MM.1S (cell line): ENCODE results near the gene KHNYN.

Experiments
- DNase-seq: peaks from one replicate; pipeline ENCODE4 v3.0.0-alpha.2; 2015
- H2AFZ ChIP-seq: fragments of 300-600 bp; sonication (generic); 2 replicates; pipeline ENCODE4 v1.6.0; 2016; ENCODE audit warnings: antibody characterized with exemption, low read length
- H3F3A ChIP-seq: fragments of 300-600 bp; sonication (generic); 2 replicates; pipeline ENCODE4 v1.6.1; 2016; ENCODE audit warnings: mild to moderate bottlenecking, antibody characterized with exemption, low read length, moderate library complexity, mixed read lengths; ENCODE audit not compliant: insufficient read depth
- H3K27ac ChIP-seq: fragments of 300-600 bp; sonication (generic); 2 replicates; pipeline ENCODE4 v1.5.1; 2016; ENCODE audit warnings: mild to moderate bottlenecking, low read length
- H3K27me3 ChIP-seq: fragments of 300-600 bp; sonication (generic); replicated peaks from 2 replicates; pipeline ENCODE4 v1.6.0; 2016; ENCODE audit warnings: low read length; ENCODE audit not compliant: insufficient read depth
- H3K36me3 ChIP-seq: fragments of 300-600 bp; sonication (generic); replicated peaks from 2 replicates; pipeline ENCODE4 v1.6.1; 2016; ENCODE audit warnings: mild to moderate bottlenecking, low read length, mixed read lengths; ENCODE audit not compliant: insufficient read depth
- H3K4me1 ChIP-seq: fragments of 300-600 bp; sonication (generic); 2 replicates; pipeline ENCODE4 v1.6.1; 2016; ENCODE audit warnings: low read length, mixed read lengths
- H3K4me2 ChIP-seq: fragments of 300-600 bp; sonication (generic); 2 replicates; pipeline ENCODE4 v1.6.0; 2016; ENCODE audit warnings: low read depth, low read length
- H3K4me3 ChIP-seq: fragments of 300-600 bp; sonication (generic); 2 replicates; pipeline ENCODE4 v1.5.1; 2016; ENCODE audit warnings: low read length, mixed read lengths
- H3K79me2 ChIP-seq: fragments of 300-600 bp; sonication (generic); 2 replicates; pipeline ENCODE4 v1.6.1; 2016; ENCODE audit warnings: mixed run types, low read length, mixed read lengths
- H3K9ac ChIP-seq: fragments of 300-600 bp; sonication (generic); 2 replicates; pipeline ENCODE4 v1.6.1; 2016; ENCODE audit warnings: low read length, mixed read lengths
- H3K9me2 ChIP-seq: fragments of 300-600 bp; sonication (generic); replicated peaks from 2 replicates; pipeline ENCODE4 v1.6.1; 2016; ENCODE audit warnings: mild to moderate bottlenecking, low read length, mixed read lengths; ENCODE audit not compliant: insufficient read depth
- H3K9me3 ChIP-seq: fragments of 300-600 bp; sonication (generic); replicated peaks from 2 replicates; pipeline ENCODE4 v1.6.1; 2016; ENCODE audit warnings: mild to moderate bottlenecking, low read length, mixed read lengths; ENCODE audit not compliant: insufficient read depth
- H4K20me1 ChIP-seq: fragments of 300-600 bp; sonication (generic); 2 replicates; pipeline ENCODE4 v1.6.1; 2016; ENCODE audit warnings: mild to moderate bottlenecking, low read length, moderate library complexity, mixed read lengths; ENCODE audit not compliant: insufficient read depth
- EZH2 ChIP-seq: fragments of 300-600 bp; sonication (generic); optimal IDR thresholded peaks from 2 replicates; pipeline ENCODE3; 2017; ENCODE audit warnings: low read depth, mild to moderate bottlenecking, antibody characterized with exemption, low read length, mixed read lengths
- EZH2phosphoT487 ChIP-seq: fragments of 300-600 bp; sonication (generic); IDR thresholded peaks from 2 replicates; pipeline ENCODE4 v1.6.1; 2018; ENCODE audit warnings: antibody characterized with exemption, low read length
- TF ChIP-seq, protein P1 (sequence below): fragments of 300-600 bp; sonication (generic); IDR thresholded peaks from 2 replicates; pipeline ENCODE4 v1.5.1; 2016; ENCODE audit warnings: antibody characterized with exemption, low read length, mixed read lengths

Gene KHNYN

GRCh38 chr14:24456980-24457379 is 27.2 kb downstream of the KHNYN start:
- Histone ChIP-seq H4K20me1 (no peaks in the 10 kb centered on the region), H3K9me2 (no peaks in the 10 kb centered on the region), H3K4me1 (no peaks in the 10 kb centered on the region), H3K36me3 (no peaks in the 10 kb centered on the region), H3F3A (no peaks in the 10 kb centered on the region), H3K9me3 (no peaks in the 10 kb centered on the region), H3K9ac (no peak overlapping the region), H3K4me3 (no peak overlapping the region), H3K27ac (no peak overlapping the region), H3K4me2 (no peak overlapping the region), H2AFZ (no peak overlapping the region), H3K79me2 (no peaks in the 10 kb centered on the region), H3K27me3 (no peaks in the 10 kb centered on the region)
- DNase-seq: no peak
- TF ChIP-seq EZH2: no peak
- TF ChIP-seq, protein P1, sequence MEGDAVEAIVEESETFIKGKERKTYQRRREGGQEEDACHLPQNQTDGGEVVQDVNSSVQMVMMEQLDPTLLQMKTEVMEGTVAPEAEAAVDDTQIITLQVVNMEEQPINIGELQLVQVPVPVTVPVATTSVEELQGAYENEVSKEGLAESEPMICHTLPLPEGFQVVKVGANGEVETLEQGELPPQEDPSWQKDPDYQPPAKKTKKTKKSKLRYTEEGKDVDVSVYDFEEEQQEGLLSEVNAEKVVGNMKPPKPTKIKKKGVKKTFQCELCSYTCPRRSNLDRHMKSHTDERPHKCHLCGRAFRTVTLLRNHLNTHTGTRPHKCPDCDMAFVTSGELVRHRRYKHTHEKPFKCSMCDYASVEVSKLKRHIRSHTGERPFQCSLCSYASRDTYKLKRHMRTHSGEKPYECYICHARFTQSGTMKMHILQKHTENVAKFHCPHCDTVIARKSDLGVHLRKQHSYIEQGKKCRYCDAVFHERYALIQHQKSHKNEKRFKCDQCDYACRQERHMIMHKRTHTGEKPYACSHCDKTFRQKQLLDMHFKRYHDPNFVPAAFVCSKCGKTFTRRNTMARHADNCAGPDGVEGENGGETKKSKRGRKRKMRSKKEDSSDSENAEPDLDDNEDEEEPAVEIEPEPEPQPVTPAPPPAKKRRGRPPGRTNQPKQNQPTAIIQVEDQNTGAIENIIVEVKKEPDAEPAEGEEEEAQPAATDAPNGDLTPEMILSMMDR: no peak
- no peak for TF ChIP-seq EZH2phosphoT487

DNA sequence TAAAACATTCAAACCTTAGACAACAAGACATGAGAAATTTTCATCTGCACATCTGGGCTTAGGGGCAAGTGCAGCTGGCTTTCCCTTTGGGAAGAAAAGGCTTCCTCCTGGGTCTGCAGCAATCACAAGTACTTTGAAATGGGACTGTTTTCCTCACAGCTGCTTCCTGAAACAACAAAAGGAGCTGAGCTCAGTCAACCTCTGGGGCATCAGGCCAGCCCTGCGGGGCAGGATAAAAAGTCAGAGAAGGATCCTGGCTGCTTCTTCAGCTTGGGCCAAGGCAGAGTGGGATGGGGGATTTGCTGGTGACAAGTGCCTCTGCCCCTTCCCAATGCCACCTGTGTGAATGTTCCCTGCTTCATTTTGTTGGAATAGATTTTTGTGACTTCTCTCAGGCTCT is 29.0 kb downstream of the KHNYN start:
- H3K36me3 ChIP-seq: no peaks in the 10 kb centered on the region
- H3F3A ChIP-seq: no peaks in the 10 kb centered on the region
- H2AFZ ChIP-seq: no peak overlapping the region
- H3K79me2 ChIP-seq: no peaks in the 10 kb centered on the region
- H4K20me1 ChIP-seq: no peaks in the 10 kb centered on the region
- no peaks in the 10 kb centered on the region for H3K27me3 ChIP-seq
- no peak overlapping the region for H3K4me3 ChIP-seq
- no peaks in the 10 kb centered on the region for H3K9me2 ChIP-seq
- H3K9me3 ChIP-seq: no peaks in the 10 kb centered on the region
- no peak overlapping the region for H3K9ac ChIP-seq
- TF ChIP-seq EZH2phosphoT487 (no peak), EZH2 (no peak)
- TF ChIP-seq, protein P1: no peak
- no peak for DNase-seq
- no peak overlapping the region for H3K27ac ChIP-seq
- H3K4me2 ChIP-seq: no peak overlapping the region
- peaks cover 9% of the 10 kb centered on the region for H3K4me1 ChIP-seq

DNA sequence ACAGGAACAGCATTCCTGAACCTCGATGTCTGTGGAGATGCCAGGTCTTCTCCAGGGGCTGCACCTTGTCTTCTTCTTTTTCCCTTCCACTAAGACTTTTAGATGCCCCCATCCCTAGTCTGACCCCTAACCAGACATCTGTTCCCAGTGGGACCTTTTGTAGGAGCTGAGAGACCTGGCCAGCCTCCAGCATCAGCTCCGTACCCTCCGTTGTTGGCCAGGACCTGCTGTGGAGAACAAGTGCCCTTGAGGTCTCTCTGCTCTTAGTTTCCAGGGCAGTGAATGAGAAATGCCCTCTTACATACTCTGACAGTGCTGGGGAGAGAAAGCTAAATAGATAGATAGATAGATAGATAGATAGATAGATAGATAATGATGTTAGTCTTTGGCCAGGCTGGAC is 29.6 kb downstream of the KHNYN start:
- no peaks in the 10 kb centered on the region for H3K9me2 ChIP-seq
- H3K79me2 ChIP-seq: no peaks in the 10 kb centered on the region
- H3K4me1 ChIP-seq: peaks cover 11% of the 10 kb centered on the region
- no peak overlapping the region for H3K27ac ChIP-seq
- H4K20me1 ChIP-seq: no peaks in the 10 kb centered on the region
- H3K4me3 ChIP-seq: no peak overlapping the region
- H3K27me3 ChIP-seq: no peaks in the 10 kb centered on the region
- TF ChIP-seq, protein P1: no peak
- TF ChIP-seq EZH2 (no peak), EZH2phosphoT487 (no peak)
- no peaks in the 10 kb centered on the region for H3K36me3 ChIP-seq
- H3K9me3 ChIP-seq: no peaks in the 10 kb centered on the region
- H3K4me2 ChIP-seq: no peak overlapping the region
- H3K9ac ChIP-seq: no peak overlapping the region
- no peak for DNase-seq
- no peak overlapping the region for H2AFZ ChIP-seq
- no peaks in the 10 kb centered on the region for H3F3A ChIP-seq
